Natural killer cell (primary cell): ENCODE measurements around the gene NAT10. TPM values are rescaled to one million over a fixed set of nuclear protein-coding genes. Genes with fewer than 3 reads are reported as not detected.
"Not testable (repeated sequence)": the region's sequence is repeated elsewhere in the genome, so short reads cannot be mapped to it uniquely, and the experiment has no call there.

Experiments used
- ATAC-seq, 3 donors: fragments of 150-1000 bp in 2 of 3; fragments of 200-7000 bp in 1 of 3; cut with Tn5 transposase; 1 replicate in 1 of 3; 2 replicates in 2 of 3; pipeline ENCODE4 v1.10.0; 2021; ENCODE audit warnings: mild to moderate bottlenecking in 2 of 3, moderate library complexity in 2 of 3
- DNase-seq, 2 donors: peaks; one replicate each; pipeline versions ENCODE4 v3.0.0 to v3.0.0-alpha.2; 2013 to 2021; ENCODE audit warnings: mixed read lengths in 1 of 2
- H3K27ac ChIP-seq: one replicate; pipeline ENCODE4 v1.5.1; 2013; ENCODE audit warnings: mild to moderate bottlenecking, low read length
- H3K27me3 ChIP-seq: one replicate; pipeline ENCODE4 v1.6.1; 2013; ENCODE audit warnings: low read length; ENCODE audit not compliant: control insufficient read depth, insufficient read depth
- H3K36me3 ChIP-seq: one replicate; pipeline ENCODE4 v1.6.1; 2013; ENCODE audit warnings: low read length; ENCODE audit not compliant: control insufficient read depth, insufficient read depth
- H3K4me1 ChIP-seq: one replicate; pipeline ENCODE4 v1.6.1; 2013; ENCODE audit warnings: low read length; ENCODE audit not compliant: control insufficient read depth, insufficient read depth
- H3K4me3 ChIP-seq: one replicate; pipeline ENCODE4 v1.5.1; 2013; ENCODE audit warnings: low read length
- H3K9me3 ChIP-seq: one replicate; pipeline ENCODE4 v1.6.1; 2013; ENCODE audit warnings: low read length; ENCODE audit not compliant: control insufficient read depth, insufficient read depth
- H3K27ac Mint-ChIP-seq, 2 donors: one replicate each; pipeline ENCODE4 v1.8.0; 2022; ENCODE audit warnings: mild to moderate bottlenecking in 2 of 2, mixed read lengths in 2 of 2, moderate library complexity in 1 of 2
- H3K27me3 Mint-ChIP-seq, 2 donors: one replicate each; pipeline ENCODE4 v1.8.0; 2022; ENCODE audit warnings: low read depth in 2 of 2, mixed read lengths in 2 of 2
- H3K36me3 Mint-ChIP-seq: one replicate; pipeline ENCODE4 v1.8.0; 2022; ENCODE audit warnings: mixed read lengths
- H3K4me1 Mint-ChIP-seq, 2 donors: one replicate each; pipeline ENCODE4 v1.8.0; 2022; ENCODE audit warnings: mixed read lengths in 2 of 2
- H3K4me3 Mint-ChIP-seq: one replicate; pipeline ENCODE4 v1.8.0; 2022; ENCODE audit warnings: mild to moderate bottlenecking, moderate library complexity, mixed read lengths
- H3K9me3 Mint-ChIP-seq, 2 donors: one replicate each; pipeline ENCODE4 v1.8.0; 2022; ENCODE audit warnings: mixed read lengths in 2 of 2
- CTCF ChIP-seq: fragments of 200-600 bp; IDR thresholded peaks from one replicate; pipeline ENCODE4 v1.8.0; 2022; ENCODE audit warnings: antibody characterized with exemption
- WGBS: methylation state at CpG from one replicate; pipeline ENCODE4 v1.1.7; 2013; ENCODE audit warnings: missing lambda C conversion rate; ENCODE audit not compliant: insufficient coverage; 5-methylcytosine and 5-hydroxymethylcytosine counted together
- intact Hi-C: fragments of 100-400 bp; cut with micrococcal nuclease; formaldehyde crosslinking; loops from one replicate; pipeline ENCODE4 v1.14.2; 2022
- total RNA-seq, 4 donors: library from RNA; stranded (reverse); fragments of 120-200 nt in 1 of 4; gene quantifications; one replicate each; pipeline versions ENCODE4 v1.2.3 to v1.2.4, GENCODE V29; 2013 to 2022

The NAT10 gene
- total RNA-seq, 3 donors from 2014 or later (not counting 1 experiment from before 2014, with no cell fraction given), result 40.3 to 53.6 (median 42.8) TPM

- Histone ChIP-seq H3K4me3 (no peak overlapping the region), H3K4me1 (peaks cover 22% of the 10 kb centered on the region), H3K9me3 (no peaks in the 10 kb centered on the region), H3K27ac (no peak overlapping the region), H3K36me3 (peaks cover 14% of the 10 kb centered on the region), H3K27me3 (no peaks in the 10 kb centered on the region)
- TF ChIP-seq CTCF, result no peak
- Mint-ChIP-seq H3K4me1 (peaks cover 54 to 60% of the 10 kb centered on the region in 2 donors), H3K9me3 (no peaks in the 10 kb centered on the region), H3K27ac (peak overlapping the region; percentile 82 to 83), H3K27me3 (no peaks in the 10 kb centered on the region), H3K4me3 (peak overlapping the region; percentile 25), H3K36me3 (no peaks in the 10 kb centered on the region)
- 100% methylated on average over 1 of the region's 2 CpGs for WGBS
- no peak for ATAC-seq
- intact Hi-C loops, result no loop called here
- DNase-seq, result no peak
Measured at GRCh38 chr11:34064291-34064690, 41.1 kb upstream of the NAT10 start.

- Histone ChIP-seq H3K4me3 (no peak overlapping the region), H3K36me3 (peaks cover 12% of the 10 kb centered on the region), H3K27me3 (no peaks in the 10 kb centered on the region), H3K9me3 (no peaks in the 10 kb centered on the region), H3K27ac (no peak overlapping the region), H3K4me1 (peaks cover 20% of the 10 kb centered on the region)
- DNase-seq (peak in 1 of 2 donors; percentile 40), ATAC-seq (peak; percentile 70 to 91 (median 87))
- H3K27me3 Mint-ChIP-seq, result no peaks in the 10 kb centered on the region
- H3K27ac Mint-ChIP-seq, result peak overlapping the region; percentile 82 to 83
- peak; percentile 22 for TF ChIP-seq CTCF
- WGBS, result 79% methylated on average over 6 of the region's 6 CpGs
- H3K36me3 Mint-ChIP-seq, result no peaks in the 10 kb centered on the region
- H3K9me3 Mint-ChIP-seq, result no peaks in the 10 kb centered on the region
- intact Hi-C loops, result no loop called here
- peaks cover 54 to 64% of the 10 kb centered on the region in 2 donors for H3K4me1 Mint-ChIP-seq
- peak overlapping the region; percentile 63 for H3K4me3 Mint-ChIP-seq
Measured at GRCh38 chr11:34065505-34066203, 39.8 kb upstream of the NAT10 start.

GRCh38 chr11:34066766-34067165 lies 38.7 kb upstream of the NAT10 start:
- peaks cover 10% of the 10 kb centered on the region for H3K36me3 ChIP-seq
- H3K4me1 ChIP-seq, result peaks cover 23% of the 10 kb centered on the region
- DNase-seq, intact Hi-C loops, H3K27ac ChIP-seq, H3K4me3 ChIP-seq, H3K27me3 ChIP-seq, H3K27me3 Mint-ChIP-seq, H3K36me3 Mint-ChIP-seq, H3K9me3 ChIP-seq, ATAC-seq, H3K9me3 Mint-ChIP-seq: not testable (repeated sequence)
- 82% methylated on average over 8 of the region's 8 CpGs for WGBS
- H3K4me3 Mint-ChIP-seq, result peak overlapping the region; percentile 31
- peaks cover 63 to 68% of the 10 kb centered on the region in 2 donors for H3K4me1 Mint-ChIP-seq
- H3K27ac Mint-ChIP-seq, result peak overlapping the region; percentile 44 to 58

GRCh38 chr11:34067383-34068065 lies 37.9 kb upstream of the NAT10 start:
- Histone ChIP-seq H3K27ac (no peak overlapping the region), H3K4me1 (peaks cover 26% of the 10 kb centered on the region), H3K4me3 (no peak overlapping the region), H3K9me3 (no peaks in the 10 kb centered on the region), H3K36me3 (peaks cover 18% of the 10 kb centered on the region), H3K27me3 (no peaks in the 10 kb centered on the region)
- no peaks in the 10 kb centered on the region for H3K36me3 Mint-ChIP-seq
- peaks cover 59 to 70% of the 10 kb centered on the region in 2 donors for H3K4me1 Mint-ChIP-seq
- ATAC-seq (no peak), DNase-seq (no peak)
- no peaks in the 10 kb centered on the region for H3K27me3 Mint-ChIP-seq
- WGBS, result 81% methylated on average over 7 of the region's 7 CpGs
- peak overlapping the region; percentile 40 for H3K4me3 Mint-ChIP-seq
- H3K27ac Mint-ChIP-seq, result peak overlapping the region; percentile 58 to 71
- TF ChIP-seq CTCF, result no peak
- H3K9me3 Mint-ChIP-seq, result no peaks in the 10 kb centered on the region
- intact Hi-C loops, result no loop called here
